GM23338 (cell line): ENCODE data around the gene FBXO9. TPM values are rescaled to one million over a fixed set of nuclear protein-coding genes. Genes with fewer than 3 reads are reported as not detected.

Experiments
- ATAC-seq: fragments of 200-7000 bp; cut with Tn5 transposase; 3 replicates; pipeline ENCODE4 v1.9.1; 2020
- DNase-seq: peaks from one replicate; pipeline ENCODE4 v3.0.0-alpha.2; 2015; ENCODE audit warnings: low spot score
- H2AFZ ChIP-seq: fragments of 200-600 bp; sonication (generic); 2 replicates; pipeline ENCODE4 v1.8.0; 2016; ENCODE audit warnings: antibody characterized with exemption, mild to moderate bottlenecking, moderate library complexity
- H3F3A ChIP-seq: fragments of 200-600 bp; sonication (generic); replicated peaks from 2 replicates; pipeline ENCODE4 v1.8.0; 2017; ENCODE audit warnings: antibody characterized with exemption, mixed run types, low read depth
- H3K27ac ChIP-seq: fragments of 200-600 bp; sonication (generic); 2 replicates; pipeline ENCODE4 v1.6.1; 2016; ENCODE audit warnings: low read depth
- H3K27me3 ChIP-seq: fragments of 200-600 bp; sonication (generic); 2 replicates; pipeline ENCODE4 v1.8.0; 2016; ENCODE audit warnings: mild to moderate bottlenecking, mixed run types, moderate library complexity; ENCODE audit not compliant: insufficient read depth
- H3K36me3 ChIP-seq: fragments of 200-600 bp; sonication (generic); 2 replicates; pipeline ENCODE4 v1.8.0; 2016; ENCODE audit warnings: mild to moderate bottlenecking; ENCODE audit not compliant: insufficient read depth
- H3K4me1 ChIP-seq: fragments of 200-600 bp; sonication (generic); 2 replicates; pipeline ENCODE4 v1.8.0; 2016; ENCODE audit warnings: mild to moderate bottlenecking, moderate library complexity; ENCODE audit not compliant: insufficient read depth
- H3K4me2 ChIP-seq: fragments of 200-600 bp; sonication (generic); 2 replicates; pipeline ENCODE4 v1.7.1; 2017; ENCODE audit warnings: mixed run types
- H3K4me3 ChIP-seq: fragments of 200-600 bp; sonication (generic); 2 replicates; pipeline ENCODE4 v1.6.1; 2016; ENCODE audit warnings: mixed run types
- H3K79me2 ChIP-seq: fragments of 200-600 bp; sonication (generic); replicated peaks from 2 replicates; pipeline ENCODE4 v1.8.0; 2017; ENCODE audit warnings: mild to moderate bottlenecking; ENCODE audit not compliant: insufficient read depth
- H3K9me2 ChIP-seq: fragments of 200-600 bp; sonication (generic); 2 replicates; pipeline ENCODE4 v1.8.0; 2017; ENCODE audit not compliant: insufficient read depth
- H4K20me1 ChIP-seq: fragments of 200-600 bp; sonication (generic); replicated peaks from 2 replicates; pipeline ENCODE4 v1.8.0; 2017; ENCODE audit warnings: mild to moderate bottlenecking; ENCODE audit not compliant: insufficient read depth
- H3K27ac Mint-ChIP-seq: 2 replicates; pipeline ENCODE4 v1.8.0; 2020; ENCODE audit warnings: inconsistent platforms, mild to moderate bottlenecking, moderate library complexity, mixed read lengths
- H3K27me3 Mint-ChIP-seq: 3 replicates; pipeline ENCODE4 v1.8.0; 2022; ENCODE audit warnings: low read depth, mild to moderate bottlenecking, moderate library complexity, mixed read lengths, inconsistent platforms; ENCODE audit not compliant: insufficient read depth, poor library complexity
- H3K36me3 Mint-ChIP-seq: 3 replicates; pipeline ENCODE4 v1.8.0; 2021; ENCODE audit warnings: low read depth, mild to moderate bottlenecking, inconsistent platforms, moderate library complexity, mixed read lengths
- H3K4me1 Mint-ChIP-seq: 3 replicates; pipeline ENCODE4 v1.8.0; 2020; ENCODE audit warnings: mild to moderate bottlenecking, inconsistent platforms, mixed read lengths
- H3K4me3 Mint-ChIP-seq: 3 replicates; pipeline ENCODE4 v1.8.0; 2021; ENCODE audit warnings: moderate library complexity, mild to moderate bottlenecking, inconsistent platforms, mixed read lengths
- H3K9me3 Mint-ChIP-seq: 3 replicates; pipeline ENCODE4 v1.8.0; 2020; ENCODE audit warnings: moderate library complexity, mild to moderate bottlenecking, inconsistent platforms, mixed read lengths
- CTCF ChIP-seq, 2 experiments: fragments of 200-600 bp in 1 of 2; sonication (generic) in 1 of 2; conservative IDR thresholded peaks; 2 replicates each; pipeline versions ENCODE4 v1.5.1 to v1.6.1; 2016 to 2017; ENCODE audit warnings: antibody characterized with exemption in 2 of 2, low read depth in 2 of 2, mild to moderate bottlenecking in 2 of 2, moderate library complexity in 1 of 2
- ETS1 ChIP-seq: IDR thresholded peaks from 2 replicates; pipeline ENCODE4 v1.6.1; 2016; ENCODE audit warnings: antibody characterized with exemption
- EZH2 ChIP-seq: fragments of 200-600 bp; sonication (generic); IDR thresholded peaks from one replicate; pipeline ENCODE4 v1.8.0; 2017; ENCODE audit warnings: antibody characterized with exemption, mild to moderate bottlenecking, low read depth; ENCODE audit not compliant: unreplicated experiment
- EZH2phosphoT487 ChIP-seq: fragments of 200-600 bp; sonication (generic); IDR thresholded peaks from one replicate; pipeline ENCODE4 v1.8.1; 2018; ENCODE audit warnings: antibody characterized with exemption; ENCODE audit not compliant: unreplicated experiment
- JUNB ChIP-seq: IDR thresholded peaks from one replicate; pipeline ENCODE4 v1.6.1; 2016; ENCODE audit warnings: antibody characterized with exemption; ENCODE audit not compliant: unreplicated experiment
- NANOG ChIP-seq: IDR thresholded peaks from 2 replicates; pipeline ENCODE4 v1.6.1; 2016; ENCODE audit warnings: antibody characterized with exemption, borderline replicate concordance
- POLR2AphosphoS5 ChIP-seq: IDR thresholded peaks from 2 replicates; pipeline ENCODE4 v1.6.1; 2016; ENCODE audit warnings: antibody characterized with exemption, low read depth
- REST ChIP-seq: IDR thresholded peaks from one replicate; pipeline ENCODE4 v1.6.1; 2018; ENCODE audit warnings: antibody characterized with exemption; ENCODE audit not compliant: unreplicated experiment
- STAT1 ChIP-seq: IDR thresholded peaks from one replicate; pipeline ENCODE4 v1.6.1; 2016; ENCODE audit warnings: antibody characterized with exemption; ENCODE audit not compliant: unreplicated experiment
- ZNF114 ChIP-seq: fragments of 250-450 bp; sonication (Bioruptor Pico); IDR thresholded peaks from 2 replicates; pipeline ENCODE4 v1.5.0; 2020; ENCODE audit warnings: mild to moderate bottlenecking, moderate library complexity
- polyA plus RNA-seq: library from polyadenylated mRNA; unstranded; fragments of >200 nt; fragmentation: Nextera tagmentation; extraction: Ambion mirVana; gene quantifications from 2 replicates; pipeline ENCODE4 v1.2.1, GENCODE V29; 2016
- total RNA-seq: library from RNA; depleted of rRNA; stranded (reverse); fragments of >200 nt; shearing (Covaris generic); gene quantifications from 2 replicates; pipeline ENCODE4 v1.2.3, GENCODE V29; 2014

The FBXO9 gene
- total and polyA plus RNA-seq, 2 experiments from 2014 or later: 29.8 to 32.8 TPM

- H3K4me1 ChIP-seq: 0 out of 2 replicates have a peak, but pooled peaks cover 5% of the 10 kb centered on the region
- no peaks in the 10 kb centered on the region for H3K9me2 ChIP-seq
- H3K9me3 Mint-ChIP-seq: no peaks in the 10 kb centered on the region
- H3K4me3 Mint-ChIP-seq: no peak overlapping the region
- H3K36me3 Mint-ChIP-seq: no peaks in the 10 kb centered on the region
- H3K36me3 ChIP-seq: no peaks in the 10 kb centered on the region
- no peaks in the 10 kb centered on the region for H3K79me2 ChIP-seq
- no peak for ATAC-seq
- H4K20me1 ChIP-seq: no peaks in the 10 kb centered on the region
- no peak overlapping the region for H3K27ac Mint-ChIP-seq
- H3K4me2 ChIP-seq: no peak overlapping the region
- no peaks in the 10 kb centered on the region for H3K27me3 Mint-ChIP-seq
- H3K4me1 Mint-ChIP-seq: peaks cover 15% of the 10 kb centered on the region
- no peak overlapping the region for H2AFZ ChIP-seq
- no peak overlapping the region for H3K27ac ChIP-seq
- H3F3A ChIP-seq: no peaks in the 10 kb centered on the region
- H3K4me3 ChIP-seq: no peak overlapping the region
- no peaks in the 10 kb centered on the region for H3K27me3 ChIP-seq
- TF ChIP-seq POLR2AphosphoS5 (no peak), CTCF (conservative IDR thresholded peaks at IDR 0.05; ENCODE audit: low read depth in 2 of 2) (no peak)
- DNase-seq: no peak
These were observed 79.6 kb downstream of the FBXO9 start for GRCh38 chr6:53144802-53145201.

DNA sequence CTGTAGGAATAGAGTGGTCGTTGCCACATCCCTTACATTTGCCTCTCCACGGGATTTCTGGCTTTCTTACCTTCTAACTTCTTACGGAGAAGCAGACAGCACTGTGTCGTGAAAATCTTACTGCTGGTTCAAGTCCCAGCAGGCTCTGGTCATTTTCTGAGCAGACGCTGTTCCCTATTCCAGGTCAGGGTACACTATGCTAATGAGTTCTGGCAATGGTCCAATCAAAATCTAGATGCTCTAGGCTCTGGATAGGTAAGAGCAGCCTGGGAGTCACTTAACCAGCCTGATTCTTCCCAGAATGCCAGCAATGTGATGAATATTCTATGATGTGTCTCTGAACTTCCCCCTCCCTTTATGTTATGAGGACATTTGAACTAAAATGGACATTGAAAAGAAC is 83.5 kb downstream of the FBXO9 start, which contains the start of gene GCM1:
GCM1 (minus strand) TSS at position 158 of the 400 bp plus-strand sequence. CDS start 3,209 bp downstream, outside the sequence.
- H3K36me3 Mint-ChIP-seq: no peaks in the 10 kb centered on the region

More for the DNA sequence above, 83.5 kb downstream of the FBXO9 start, which contains the start of gene GCM1:
- Histone ChIP-seq H3K27me3 (no peaks in the 10 kb centered on the region), H3K4me1 (0 out of 2 replicates have a peak, but pooled peaks cover 5% of the 10 kb centered on the region), H3K9me2 (no peaks in the 10 kb centered on the region), H3K4me3 (no peak within 1 kb of the TSS), H4K20me1 (no peaks in the 10 kb centered on the region), H3F3A (no peaks in the 10 kb centered on the region), H2AFZ (no peak within 1 kb of the TSS), H3K4me2 (no peak within 1 kb of the TSS), H3K27ac (no peak within 1 kb of the TSS), H3K79me2 (no peaks in the 10 kb centered on the region), H3K36me3 (no peaks in the 10 kb centered on the region)
- no peak for TF ChIP-seq REST
- no peak for TF ChIP-seq EZH2
- TF ChIP-seq STAT1: no peak
- TF ChIP-seq NANOG: no peak
- TF ChIP-seq JUNB: no peak
- no peak for TF ChIP-seq ZNF114 (CRISPR knock-in tag)
- TF ChIP-seq ETS1: no peak
- no peak for TF ChIP-seq CTCF (conservative IDR thresholded peaks at IDR 0.05; ENCODE audit: low read depth in 2 of 2)
- no peak for TF ChIP-seq EZH2phosphoT487
- ATAC-seq (no peak), DNase-seq (no peak)
- no peaks in the 10 kb centered on the region for H3K9me3 Mint-ChIP-seq
- H3K4me1 Mint-ChIP-seq: peaks cover 11% of the 10 kb centered on the region
- H3K27me3 Mint-ChIP-seq: peaks cover 3% of the 10 kb centered on the region
- H3K27ac Mint-ChIP-seq: no peak within 1 kb of the TSS
- no peak within 1 kb of the TSS for H3K4me3 Mint-ChIP-seq
